Transverse colon (tissue), 4 donors: Measurements from ENCODE around the gene TEX44. TPM values are rescaled to one million over a fixed set of nuclear protein-coding genes. Genes with fewer than 3 reads are reported as not detected.

ENCODE experiments used
- DNase-seq: peaks from one replicate; pipeline ENCODE4 v3.0.0-alpha.2; 2019
- H3K27ac ChIP-seq, 4 donors: fragments of 200-600 bp; sonication (generic); 2 replicates each; pipeline ENCODE4 v1.5.1; 2016 to 2018; ENCODE audit warnings: inconsistent platforms in 4 of 4
- H3K27me3 ChIP-seq: fragments of 200-600 bp; sonication (generic); 2 replicates; pipeline ENCODE4 v1.5.1; 2017; ENCODE audit warnings: inconsistent platforms
- H3K36me3 ChIP-seq, 4 donors: fragments of 200-600 bp; sonication (generic); 2 replicates each; pipeline ENCODE4 v1.5.1; 2017 to 2019; ENCODE audit warnings: inconsistent platforms in 4 of 4
- H3K4me1 ChIP-seq, 4 donors: fragments of 200-600 bp; sonication (generic); 2 replicates each; pipeline ENCODE4 v1.5.1; 2017 to 2020; ENCODE audit warnings: inconsistent platforms in 4 of 4
- H3K4me3 ChIP-seq, 4 donors: fragments of 200-600 bp; sonication (generic); 1 replicate in 1 of 4; 2 replicates in 3 of 4; pipeline versions ENCODE4 v1.5.1 to v1.6.1; 2017 to 2019; ENCODE audit warnings: inconsistent platforms in 4 of 4
- H3K9me3 ChIP-seq, 2 donors: fragments of 200-600 bp; sonication (generic); 2 replicates each; pipeline ENCODE4 v1.5.1; 2017 to 2019; ENCODE audit warnings: inconsistent platforms in 2 of 2
- EP300 ChIP-seq: sonication (generic); formaldehyde crosslinking; IDR thresholded peaks from one replicate; pipeline ENCODE4 v1.6.1; 2017; ENCODE audit warnings: antibody characterized with exemption, low read depth
- POLR2A ChIP-seq: fragments of 450-650 bp; IDR thresholded peaks from one replicate; pipeline ENCODE4 v1.6.1; 2016; ENCODE audit warnings: antibody characterized with exemption, mild to moderate bottlenecking, moderate library complexity
- POLR2AphosphoS5 ChIP-seq, 3 donors: sonication (generic); formaldehyde crosslinking; IDR thresholded peaks; one replicate each; pipeline ENCODE4 v1.6.1; 2016; ENCODE audit warnings: antibody characterized with exemption in 3 of 3
- WGBS, 2 donors: methylation state at CpG; one replicate each; pipeline ENCODE4 v1.1.5; 2018; ENCODE audit warnings: low coverage in 1 of 2; 5-methylcytosine and 5-hydroxymethylcytosine counted together
- in situ Hi-C, 4 donors: fragments of 200-750 bp; cut with MboI; loops; one replicate each; pipeline versions ENCODE4 v1.15.0 to v1.15.1; 2017; ENCODE audit warnings: low sequenced_read_pairs in 3 of 4, low pct_ligation_motif_present in 1 of 4, low pct_unique_long_range_greater_than_20kb in 1 of 4
- intact Hi-C: fragments of 100-400 bp; cut with DNase I; formaldehyde crosslinking; loops from one replicate; pipeline ENCODE4 v1.15.1; 2023; ENCODE audit warnings: low total_unique reads
- total RNA-seq, 4 donors: library from RNA; depleted of rRNA; stranded (reverse); fragments of >200 nt; gene quantifications; one replicate each; pipeline ENCODE4 v1.1.0, GENCODE V29; 2016
- TF ChIP-seq, protein P1 (sequence below), 5 experiments: fragments of 200-600 bp in 3 of 5; fragments of 450-650 bp in 2 of 5; sonication (generic) in 3 of 5; IDR thresholded peaks; 1 replicate in 2 of 5; 2 replicates in 3 of 5; pipeline ENCODE4 v1.5.1; 2016 to 2017; ENCODE audit warnings: antibody characterized with exemption in 5 of 5, inconsistent platforms in 3 of 5, mild to moderate bottlenecking in 2 of 5, moderate library complexity in 1 of 5

The TEX44 gene
- total RNA-seq, 4 donors from 2014 or later: not detected

DNA sequence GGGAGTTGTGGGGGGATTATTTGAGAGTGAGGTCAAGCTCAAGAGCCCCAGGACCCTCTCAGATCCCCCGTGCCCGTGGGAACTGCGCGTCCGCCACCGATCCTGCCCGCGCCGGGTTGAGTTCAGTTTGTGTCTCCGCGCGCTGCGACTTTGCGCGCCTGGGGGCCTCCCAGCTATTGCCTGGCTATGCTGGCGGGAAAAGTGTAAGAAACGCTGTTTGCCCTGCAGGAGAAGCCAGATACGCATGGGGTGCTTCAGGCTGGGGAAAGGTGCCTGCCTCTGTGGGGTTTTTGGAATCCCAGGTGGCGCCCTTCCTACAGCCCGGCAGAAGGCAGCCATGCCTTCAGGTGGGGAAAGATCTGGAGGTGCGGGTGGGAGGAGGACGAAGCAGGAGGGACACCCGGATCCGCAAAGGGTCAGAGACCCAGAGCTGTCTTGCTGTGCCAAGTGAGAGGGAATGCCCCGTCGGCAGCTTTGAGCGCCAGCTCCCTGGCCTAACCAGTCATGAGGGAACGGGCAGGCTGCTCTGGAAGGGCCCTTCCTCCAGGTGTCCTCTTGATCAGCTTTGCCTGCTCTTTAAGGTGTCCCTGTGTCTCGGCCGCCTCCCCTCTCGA lies 22.5 kb downstream of the TEX44 start:
- in situ Hi-C loops (loop anchor here in 2 of 4 donors (10.0 kb wide), 2 partner anchors 50 to 60 kb away; no protein-coding TSS in a partner anchor), intact Hi-C loops (no loop called here)
- WGBS, 2 donors: 62% methylated on average over 31 of the region's 31 CpGs; no CpG with 5 or more reads in 1 of the 2 donors
- Histone ChIP-seq H3K27me3 (no peaks in the 10 kb centered on the region), H3K4me1 (peaks cover 30 to 64% (median 55%) of the 10 kb centered on the region in 4 donors), H3K9me3 (no peaks in the 10 kb centered on the region), H3K4me3 (peak overlapping the region; percentile 19 to 50 (median 30)), H3K36me3 (no peaks in the 10 kb centered on the region), H3K27ac (peak overlapping the region; percentile 93 to 98 (median 94))
- TF ChIP-seq EP300: no peak
- no peak for TF ChIP-seq POLR2A
- no peak for TF ChIP-seq POLR2AphosphoS5 (IDR thresholded peaks at IDR 0.05)
- TF ChIP-seq, protein P1, sequence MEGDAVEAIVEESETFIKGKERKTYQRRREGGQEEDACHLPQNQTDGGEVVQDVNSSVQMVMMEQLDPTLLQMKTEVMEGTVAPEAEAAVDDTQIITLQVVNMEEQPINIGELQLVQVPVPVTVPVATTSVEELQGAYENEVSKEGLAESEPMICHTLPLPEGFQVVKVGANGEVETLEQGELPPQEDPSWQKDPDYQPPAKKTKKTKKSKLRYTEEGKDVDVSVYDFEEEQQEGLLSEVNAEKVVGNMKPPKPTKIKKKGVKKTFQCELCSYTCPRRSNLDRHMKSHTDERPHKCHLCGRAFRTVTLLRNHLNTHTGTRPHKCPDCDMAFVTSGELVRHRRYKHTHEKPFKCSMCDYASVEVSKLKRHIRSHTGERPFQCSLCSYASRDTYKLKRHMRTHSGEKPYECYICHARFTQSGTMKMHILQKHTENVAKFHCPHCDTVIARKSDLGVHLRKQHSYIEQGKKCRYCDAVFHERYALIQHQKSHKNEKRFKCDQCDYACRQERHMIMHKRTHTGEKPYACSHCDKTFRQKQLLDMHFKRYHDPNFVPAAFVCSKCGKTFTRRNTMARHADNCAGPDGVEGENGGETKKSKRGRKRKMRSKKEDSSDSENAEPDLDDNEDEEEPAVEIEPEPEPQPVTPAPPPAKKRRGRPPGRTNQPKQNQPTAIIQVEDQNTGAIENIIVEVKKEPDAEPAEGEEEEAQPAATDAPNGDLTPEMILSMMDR (IDR thresholded peaks at IDR 0.05): no peak
- DNase-seq: peak; percentile 21

DNA sequence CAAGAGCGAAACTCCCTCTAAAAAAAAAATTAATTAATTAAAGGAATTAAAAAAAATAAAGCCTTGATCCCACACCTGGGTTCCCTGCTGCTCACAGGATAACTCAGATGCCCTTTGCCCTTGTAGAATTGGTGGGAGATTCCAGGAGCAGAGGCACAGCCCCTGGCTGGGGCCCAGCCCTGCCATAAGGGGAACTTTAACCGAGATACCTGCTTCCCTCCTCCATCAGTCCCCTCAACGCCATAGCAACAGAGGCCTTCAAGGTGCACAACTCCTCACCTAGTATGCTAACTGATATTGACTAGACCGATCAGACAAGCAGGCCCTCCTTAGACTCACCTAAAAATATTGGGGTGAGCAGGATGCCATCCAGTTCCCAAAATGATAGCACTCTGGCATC lies 23.6 kb downstream of the TEX44 start:
- Histone ChIP-seq H3K27me3 (no peaks in the 10 kb centered on the region), H3K9me3 (no peaks in the 10 kb centered on the region), H3K4me1 (peaks cover 30 to 67% (median 53%) of the 10 kb centered on the region in 4 donors), H3K4me3 (no peak overlapping the region), H3K27ac (peak overlapping the region; percentile 93 to 98 (median 94)), H3K36me3 (no peaks in the 10 kb centered on the region)
- TF ChIP-seq, protein P1 (IDR thresholded peaks at IDR 0.05): no peak
- TF ChIP-seq POLR2A: no peak
- TF ChIP-seq POLR2AphosphoS5 (IDR thresholded peaks at IDR 0.05): no peak
- TF ChIP-seq EP300: no peak
- DNase-seq: no peak
- intact Hi-C loops: no loop called here
- 73% methylated on average over 4 of the region's 4 CpGs; no CpG with 5 or more reads in 1 of the 2 donors for WGBS, 2 donors
- in situ Hi-C loops: loop anchor here in 2 of 4 donors (10.0 kb wide), 2 partner anchors 49 to 59 kb away; no protein-coding TSS in a partner anchor

DNA sequence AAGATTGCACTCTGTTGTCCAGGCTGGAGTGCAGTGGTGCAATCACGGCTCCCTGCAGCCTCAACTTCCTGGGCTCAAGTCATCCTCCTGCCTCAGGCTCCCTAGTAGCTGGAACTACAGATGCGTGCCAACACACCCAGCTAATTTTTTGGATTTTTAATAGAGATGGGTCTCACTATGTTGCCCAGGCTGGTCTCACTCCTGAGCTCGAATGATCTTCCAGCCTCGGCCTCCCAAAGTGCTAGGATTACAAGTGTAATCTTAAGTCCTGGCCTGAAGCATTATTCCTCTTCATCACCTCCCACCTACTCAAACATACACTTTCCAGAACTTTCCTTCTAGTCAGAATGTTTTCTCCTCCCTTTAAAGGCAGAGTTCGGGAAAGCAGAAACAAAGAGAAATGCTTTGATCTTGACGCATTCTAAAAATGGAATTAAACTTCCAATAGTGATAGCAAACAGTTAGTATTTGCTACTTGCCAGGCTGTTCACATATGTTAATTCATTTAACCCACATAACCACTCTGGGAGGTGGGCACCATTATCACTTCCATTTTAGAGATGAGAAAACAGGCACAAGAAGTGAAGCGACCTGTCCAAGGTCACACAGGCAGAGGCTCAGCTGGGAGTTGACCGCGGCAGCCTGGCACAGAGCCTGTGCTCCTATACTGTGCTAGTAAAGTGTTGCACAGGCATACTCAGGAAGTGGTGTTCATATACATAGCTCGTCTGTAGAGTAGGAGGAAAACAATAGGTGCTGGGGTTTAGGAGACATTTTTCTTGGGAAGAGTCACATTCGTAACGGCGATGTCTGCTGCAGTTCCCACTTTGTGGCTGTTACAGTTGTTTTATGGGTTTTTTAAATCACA lies 24.6 kb downstream of the TEX44 start:
- intact Hi-C loops: no loop called here
- H3K4me1 ChIP-seq: peaks cover 21 to 65% (median 43%) of the 10 kb centered on the region in 4 donors
- WGBS, 2 donors: 45 to 54% methylated on average over 12 to 13 of the region's 13 CpGs
- H3K27ac ChIP-seq: peak overlapping the region; percentile 48 to 98 (median 94)
- no peak overlapping the region for H3K4me3 ChIP-seq
- in situ Hi-C loops: loop anchor here in 2 of 4 donors (10.0 kb wide), 2 partner anchors 48 to 58 kb away; no protein-coding TSS in a partner anchor
- H3K9me3 ChIP-seq: no peaks in the 10 kb centered on the region
- H3K36me3 ChIP-seq: no peaks in the 10 kb centered on the region
- no peak for TF ChIP-seq POLR2AphosphoS5 (IDR thresholded peaks at IDR 0.05)
- TF ChIP-seq EP300: no peak
- TF ChIP-seq, protein P1 (IDR thresholded peaks at IDR 0.05): no peak
- no peak for TF ChIP-seq POLR2A
- no peaks in the 10 kb centered on the region for H3K27me3 ChIP-seq
- DNase-seq: peak; percentile 52
